ENCODE results near the gene POLRMT.

DNA sequence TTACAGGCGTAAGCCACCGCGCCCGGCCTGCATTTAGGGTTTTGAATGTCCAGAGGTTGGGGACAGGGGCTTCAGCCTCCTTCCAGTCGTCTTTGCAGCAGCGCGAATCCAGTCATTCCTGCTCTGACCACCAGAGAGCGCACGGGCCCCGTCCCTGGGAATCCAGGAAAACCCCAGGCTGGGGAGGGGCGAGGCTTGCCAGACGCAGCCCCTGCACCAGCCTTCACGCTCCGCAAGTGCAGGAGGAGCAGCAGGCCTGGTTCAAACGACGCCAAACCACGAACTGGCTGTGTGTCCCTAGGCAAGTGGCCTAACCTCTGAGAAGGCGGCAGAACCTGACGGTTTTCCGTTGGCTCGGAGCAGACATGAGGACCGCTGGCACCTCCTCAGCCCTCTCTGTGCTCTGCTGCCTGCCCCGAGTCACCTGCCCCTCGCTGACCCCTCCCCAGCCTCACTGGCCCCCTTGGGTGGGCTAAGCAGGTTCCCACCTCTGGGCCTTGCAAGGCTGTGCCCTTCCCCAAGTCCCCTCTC is 31.6 kb upstream of the POLRMT start:
- peak; percentile 72 for TF ChIP-seq CTCF (IDR thresholded peaks at IDR 0.05; ENCODE audit: insufficient read depth, low read depth, low read length)
- TF ChIP-seq EZH2 (IDR thresholded peaks at IDR 0.05; ENCODE audit: insufficient read depth, low read length): no peak

Measured in astrocyte (in vitro differentiated cells and primary cell).